ENCODE results near the gene H2AZ2.

DNA sequence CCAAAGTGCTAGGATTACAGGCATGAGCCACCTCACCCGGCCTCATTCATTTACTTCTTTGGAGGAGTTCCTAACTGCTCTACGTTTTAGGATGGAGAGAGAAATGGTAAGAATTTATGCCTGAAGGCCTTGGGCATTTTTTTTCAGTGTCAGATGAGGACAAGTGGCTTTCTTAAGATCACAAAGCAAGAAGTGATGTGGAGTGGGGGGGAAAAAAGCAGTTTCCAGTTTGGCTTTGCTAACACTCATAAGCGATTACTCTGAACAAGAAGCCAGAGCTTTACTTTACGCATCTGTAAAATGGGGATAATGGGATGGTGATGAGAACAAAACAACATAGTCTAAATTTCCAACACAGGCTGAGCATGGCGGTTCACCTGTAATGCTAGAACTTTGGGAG lies 54.0 kb downstream of the H2AZ2 start:
- no peak for TF ChIP-seq TARDBP (IDR thresholded peaks at IDR 0.05)
- TF ChIP-seq FOXM1 (IDR thresholded peaks at IDR 0.05; ENCODE audit: borderline replicate concordance), result no peak
- no peak for TF ChIP-seq ELF4 (IDR thresholded peaks at IDR 0.05)
- no peak for TF ChIP-seq ZNF384 (IDR thresholded peaks at IDR 0.05)
- TF ChIP-seq BHLHE40 (IDR thresholded peaks at IDR 0.05; ENCODE audit: borderline replicate concordance), result no peak
- no peak for TF ChIP-seq SP1 (IDR thresholded peaks at IDR 0.05)
- TF ChIP-seq FOXA1 (IDR thresholded peaks at IDR 0.05), result no peak
- TF ChIP-seq, protein P1, sequence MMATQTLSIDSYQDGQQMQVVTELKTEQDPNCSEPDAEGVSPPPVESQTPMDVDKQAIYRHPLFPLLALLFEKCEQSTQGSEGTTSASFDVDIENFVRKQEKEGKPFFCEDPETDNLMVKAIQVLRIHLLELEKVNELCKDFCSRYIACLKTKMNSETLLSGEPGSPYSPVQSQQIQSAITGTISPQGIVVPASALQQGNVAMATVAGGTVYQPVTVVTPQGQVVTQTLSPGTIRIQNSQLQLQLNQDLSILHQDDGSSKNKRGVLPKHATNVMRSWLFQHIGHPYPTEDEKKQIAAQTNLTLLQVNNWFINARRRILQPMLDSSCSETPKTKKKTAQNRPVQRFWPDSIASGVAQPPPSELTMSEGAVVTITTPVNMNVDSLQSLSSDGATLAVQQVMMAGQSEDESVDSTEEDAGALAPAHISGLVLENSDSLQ (IDR thresholded peaks at IDR 0.05), result no peak
- no peak for TF ChIP-seq LEF1 (IDR thresholded peaks at IDR 0.05; ENCODE audit: borderline replicate concordance)
- TF ChIP-seq L3MBTL2 (conservative IDR thresholded peaks at IDR 0.05), result no peak

Measured in HEK293T (cell line).